ENCODE results near the gene MAMDC2. TPM values are rescaled to one million over a fixed set of nuclear protein-coding genes. Genes with fewer than 3 reads are reported as not detected.

The MAMDC2 gene
- total and polyA plus RNA-seq, 2 donors (not counting 1 experiment from before 2014, with no cell fraction given): 14.4 to 23.0 TPM

DNA sequence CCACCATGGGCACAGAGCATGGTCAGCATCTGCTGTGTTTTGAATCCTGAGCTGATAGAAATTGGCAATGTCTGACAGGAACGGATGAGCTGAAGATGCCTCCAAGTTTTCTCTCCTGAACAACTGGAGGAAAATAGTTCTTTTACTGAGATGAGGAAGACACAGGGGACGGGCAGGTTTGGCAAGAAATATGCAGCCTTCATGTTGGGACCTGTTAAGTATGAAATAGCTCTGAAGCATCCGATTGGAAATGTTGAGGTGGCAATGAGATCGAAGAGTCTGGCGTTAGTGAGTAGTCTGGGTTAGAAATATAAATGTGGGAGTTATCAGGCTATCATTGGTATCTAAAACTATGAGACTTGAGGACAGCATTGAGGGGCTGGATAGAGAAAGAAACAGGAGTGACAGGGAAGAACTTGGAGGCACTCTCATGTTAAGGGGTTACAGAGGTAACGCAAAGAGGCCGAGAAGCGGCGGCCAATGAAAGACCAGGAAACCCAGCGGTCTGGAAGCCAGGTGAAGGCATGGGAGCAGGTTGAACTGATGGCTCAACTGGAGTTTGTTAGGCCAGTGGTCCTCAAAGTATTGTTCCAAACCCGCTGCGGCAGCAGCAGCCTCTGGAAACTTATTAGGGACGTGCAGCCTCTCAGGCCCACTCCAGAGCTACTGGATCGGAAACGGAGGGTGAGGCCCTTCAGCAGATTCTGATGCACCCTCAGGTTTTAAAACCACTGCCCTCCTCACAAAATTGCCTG, 1.0 kb upstream of the MAMDC2 start:
- Histone ChIP-seq H3K79me2 (ENCODE audit: control insufficient read depth, insufficient read depth, low read length) (no peaks in the 10 kb centered on the region), H3K4me1 (ENCODE audit: control insufficient read depth, extremely low read depth, insufficient read depth, low read length) (peaks cover 4% of the 10 kb centered on the region), H3K4me2 (ENCODE audit: extremely low read depth, insufficient read depth, low read length) (no peak overlapping the region), H3K27me3 (ENCODE audit: control insufficient read depth, insufficient read depth, low read length) (no peaks in the 10 kb centered on the region), H3K9ac (ENCODE audit: insufficient read depth, low read length) (no peak overlapping the region), H4K20me1 (ENCODE audit: control insufficient read depth, extremely low read depth, insufficient read depth, low read length) (no peaks in the 10 kb centered on the region), H3K36me3 (ENCODE audit: control insufficient read depth, insufficient read depth, low read length) (no peaks in the 10 kb centered on the region), H2AFZ (ENCODE audit: low read length) (no peak overlapping the region), H3K4me3 (replicated peaks in 1 of 4; ENCODE audit: control extremely low read depth in 1 of 4, insufficient read depth in 1 of 4, low read depth in 3 of 4, low read length in 4 of 4) (no peak overlapping the region), H3K27ac (ENCODE audit: insufficient read depth, low read length) (no peak overlapping the region), H3K9me3 (ENCODE audit: control insufficient read depth, insufficient read depth, low read depth, low read length) (no peaks in the 10 kb centered on the region)
- DNase-seq (ENCODE audit: low read depth in 2 of 2): no peak
- TF ChIP-seq, protein P1, sequence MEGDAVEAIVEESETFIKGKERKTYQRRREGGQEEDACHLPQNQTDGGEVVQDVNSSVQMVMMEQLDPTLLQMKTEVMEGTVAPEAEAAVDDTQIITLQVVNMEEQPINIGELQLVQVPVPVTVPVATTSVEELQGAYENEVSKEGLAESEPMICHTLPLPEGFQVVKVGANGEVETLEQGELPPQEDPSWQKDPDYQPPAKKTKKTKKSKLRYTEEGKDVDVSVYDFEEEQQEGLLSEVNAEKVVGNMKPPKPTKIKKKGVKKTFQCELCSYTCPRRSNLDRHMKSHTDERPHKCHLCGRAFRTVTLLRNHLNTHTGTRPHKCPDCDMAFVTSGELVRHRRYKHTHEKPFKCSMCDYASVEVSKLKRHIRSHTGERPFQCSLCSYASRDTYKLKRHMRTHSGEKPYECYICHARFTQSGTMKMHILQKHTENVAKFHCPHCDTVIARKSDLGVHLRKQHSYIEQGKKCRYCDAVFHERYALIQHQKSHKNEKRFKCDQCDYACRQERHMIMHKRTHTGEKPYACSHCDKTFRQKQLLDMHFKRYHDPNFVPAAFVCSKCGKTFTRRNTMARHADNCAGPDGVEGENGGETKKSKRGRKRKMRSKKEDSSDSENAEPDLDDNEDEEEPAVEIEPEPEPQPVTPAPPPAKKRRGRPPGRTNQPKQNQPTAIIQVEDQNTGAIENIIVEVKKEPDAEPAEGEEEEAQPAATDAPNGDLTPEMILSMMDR (conservative IDR thresholded peaks at IDR 0.05 in 1 of 2, IDR thresholded peaks at IDR 0.05 in 1 of 2; ENCODE audit: low read depth in 1 of 2, low read length in 2 of 2): no peak
- no peak for TF ChIP-seq EZH2 (IDR thresholded peaks at IDR 0.05; ENCODE audit: low read length, missing control alignments)

DNA sequence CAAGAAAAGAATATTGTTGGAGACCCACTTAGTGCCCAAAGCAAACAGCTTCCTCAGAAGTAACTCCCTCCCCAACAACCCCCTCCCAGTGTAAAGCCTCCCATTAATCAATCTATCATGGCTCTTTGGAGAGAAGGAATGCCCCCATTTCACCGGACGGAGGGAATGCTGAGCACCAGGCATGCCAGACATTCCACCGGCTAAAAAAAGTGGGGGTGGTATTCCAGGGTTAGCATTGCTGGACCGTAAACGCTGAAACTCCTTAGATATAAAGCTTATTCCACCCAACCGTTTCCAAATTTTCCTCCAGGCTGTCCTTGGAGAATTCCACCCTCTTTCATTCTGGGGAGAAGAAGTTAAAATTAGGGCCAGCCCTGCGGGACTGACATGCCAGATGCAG, 363 bp upstream of the MAMDC2 start:
- Histone ChIP-seq H3K79me2 (ENCODE audit: control insufficient read depth, insufficient read depth, low read length) (no peaks in the 10 kb centered on the region), H3K36me3 (ENCODE audit: control insufficient read depth, insufficient read depth, low read length) (no peaks in the 10 kb centered on the region), H3K4me1 (ENCODE audit: control insufficient read depth, extremely low read depth, insufficient read depth, low read length) (peaks cover 4% of the 10 kb centered on the region), H3K4me3 (replicated peaks in 1 of 4; ENCODE audit: control extremely low read depth in 1 of 4, insufficient read depth in 1 of 4, low read depth in 3 of 4, low read length in 4 of 4) (peak overlapping the region in 3 of 4 experiments; percentile 34 to 60 (median 42)), H4K20me1 (ENCODE audit: control insufficient read depth, extremely low read depth, insufficient read depth, low read length) (no peaks in the 10 kb centered on the region), H2AFZ (ENCODE audit: low read length) (peak overlapping the region; percentile 54), H3K9me3 (ENCODE audit: control insufficient read depth, insufficient read depth, low read depth, low read length) (no peaks in the 10 kb centered on the region), H3K4me2 (ENCODE audit: extremely low read depth, insufficient read depth, low read length) (peak overlapping the region; percentile 93), H3K9ac (ENCODE audit: insufficient read depth, low read length) (no peak overlapping the region), H3K27ac (ENCODE audit: insufficient read depth, low read length) (no peak overlapping the region), H3K27me3 (ENCODE audit: control insufficient read depth, insufficient read depth, low read length) (no peaks in the 10 kb centered on the region)
- TF ChIP-seq EZH2 (IDR thresholded peaks at IDR 0.05; ENCODE audit: low read length, missing control alignments): no peak
- TF ChIP-seq, protein P1 (conservative IDR thresholded peaks at IDR 0.05 in 1 of 2, IDR thresholded peaks at IDR 0.05 in 1 of 2; ENCODE audit: low read depth in 1 of 2, low read length in 2 of 2): no peak
- peak in 1 of 2 donors; percentile 43 for DNase-seq (ENCODE audit: low read depth in 2 of 2)

DNA sequence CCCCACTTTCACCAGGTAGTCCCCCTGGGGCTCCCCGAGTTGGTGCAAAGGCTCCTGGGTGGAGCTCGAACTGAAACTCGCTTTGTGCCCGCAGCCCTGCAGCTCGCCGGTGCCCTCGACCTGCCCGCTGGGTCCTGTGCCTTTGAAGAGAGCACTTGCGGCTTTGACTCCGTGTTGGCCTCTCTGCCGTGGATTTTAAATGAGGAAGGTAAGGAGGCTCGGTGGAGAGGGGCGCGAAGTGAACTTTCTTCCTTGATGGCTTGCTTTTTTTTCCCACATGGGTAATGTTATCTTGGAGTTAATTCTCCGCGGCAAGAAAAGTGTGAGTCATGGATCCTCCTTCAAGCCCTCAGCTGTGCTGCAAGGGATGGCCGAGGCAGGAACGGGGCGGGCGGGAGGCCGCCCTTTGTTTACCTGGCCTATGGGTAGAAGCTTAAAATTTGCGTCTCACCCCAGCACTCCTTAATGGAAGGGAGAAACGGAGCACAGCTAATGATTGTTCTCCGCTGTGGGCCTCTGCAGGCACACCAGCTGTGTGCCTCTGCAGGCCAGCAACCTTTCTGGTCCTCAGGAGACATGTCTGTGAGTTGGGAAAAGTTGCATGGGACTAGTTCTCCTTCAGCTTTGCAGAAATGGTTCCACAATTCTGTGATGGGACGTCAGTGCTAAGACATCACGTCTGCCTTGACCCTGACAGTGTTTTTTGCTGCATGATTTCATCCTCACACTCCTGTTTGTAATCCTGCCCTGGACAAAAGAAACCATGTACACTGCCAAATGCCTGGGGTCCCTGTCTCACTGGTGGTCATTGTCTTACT, 1.1 kb downstream of the MAMDC2 start:
- Histone ChIP-seq H3K9ac (ENCODE audit: insufficient read depth, low read length) (no peak overlapping the region), H2AFZ (ENCODE audit: low read length) (peak overlapping the region; percentile 58), H3K79me2 (ENCODE audit: control insufficient read depth, insufficient read depth, low read length) (no peaks in the 10 kb centered on the region), H3K27ac (ENCODE audit: insufficient read depth, low read length) (no peak overlapping the region), H4K20me1 (ENCODE audit: control insufficient read depth, extremely low read depth, insufficient read depth, low read length) (no peaks in the 10 kb centered on the region), H3K4me2 (ENCODE audit: extremely low read depth, insufficient read depth, low read length) (peak overlapping the region; percentile 93), H3K9me3 (ENCODE audit: control insufficient read depth, insufficient read depth, low read depth, low read length) (no peaks in the 10 kb centered on the region), H3K4me1 (ENCODE audit: control insufficient read depth, extremely low read depth, insufficient read depth, low read length) (peaks cover 16% of the 10 kb centered on the region), H3K27me3 (ENCODE audit: control insufficient read depth, insufficient read depth, low read length) (no peaks in the 10 kb centered on the region), H3K36me3 (ENCODE audit: control insufficient read depth, insufficient read depth, low read length) (no peaks in the 10 kb centered on the region), H3K4me3 (replicated peaks in 1 of 4; ENCODE audit: control extremely low read depth in 1 of 4, insufficient read depth in 1 of 4, low read depth in 3 of 4, low read length in 4 of 4) (peak overlapping the region; percentile 25 to 60 (median 44))
- TF ChIP-seq, protein P1 (conservative IDR thresholded peaks at IDR 0.05 in 1 of 2, IDR thresholded peaks at IDR 0.05 in 1 of 2; ENCODE audit: low read depth in 1 of 2, low read length in 2 of 2): no peak
- no peak for TF ChIP-seq EZH2 (IDR thresholded peaks at IDR 0.05; ENCODE audit: low read length, missing control alignments)
- DNase-seq (ENCODE audit: low read depth in 2 of 2): peak; percentile 49 to 67
